GM18858 (cell line): ENCODE data around the gene PIGZ.

Source experiments
- ATAC-seq: cut with Tn5 transposase; IDR thresholded peaks from one replicate; pipeline ENCODE4 v1.9.1; 2021; ENCODE audit not compliant: unreplicated experiment

PIGZ gene

DNA sequence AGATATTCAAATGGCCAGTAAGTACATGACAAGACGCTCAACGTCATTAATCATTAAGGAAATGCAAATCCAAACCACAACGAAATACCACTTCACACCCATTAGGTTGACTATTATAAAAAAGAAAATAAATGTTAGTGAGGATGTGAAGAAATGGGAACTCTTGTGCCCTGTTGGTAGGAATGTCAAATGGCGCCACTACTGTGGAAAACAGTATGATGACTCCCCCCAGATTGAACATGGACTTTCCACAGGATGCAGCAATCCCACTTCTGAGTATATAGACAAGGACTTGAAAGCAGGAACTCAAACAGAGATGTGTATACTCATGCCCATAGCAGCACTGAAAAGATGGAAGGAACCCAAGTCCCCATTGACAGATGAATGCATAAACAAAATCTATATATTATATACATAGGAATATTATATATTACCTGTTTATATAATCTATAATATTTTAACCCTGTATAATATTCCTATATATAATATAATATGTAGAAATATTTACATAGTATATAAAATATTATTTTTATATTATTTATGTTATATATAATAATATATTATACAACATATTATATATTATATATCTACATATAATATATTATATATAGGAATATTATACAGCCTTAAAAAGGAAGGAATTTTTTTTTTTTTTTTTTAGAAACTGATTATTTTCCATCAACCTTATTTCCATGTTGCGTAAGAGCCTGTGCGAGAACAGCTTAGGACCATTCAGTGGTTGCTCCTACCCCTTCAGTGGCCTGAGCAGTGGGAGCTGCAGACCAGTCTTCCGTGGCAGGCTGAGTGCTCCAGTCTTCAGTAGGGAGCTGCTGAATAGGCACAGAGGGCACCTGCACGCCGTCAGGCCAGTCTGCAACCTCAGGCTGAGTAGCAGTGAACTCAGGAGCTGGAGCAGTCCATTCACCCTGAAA lies 17.6 kb upstream of the PIGZ start:
- ATAC-seq, result no peak

DNA sequence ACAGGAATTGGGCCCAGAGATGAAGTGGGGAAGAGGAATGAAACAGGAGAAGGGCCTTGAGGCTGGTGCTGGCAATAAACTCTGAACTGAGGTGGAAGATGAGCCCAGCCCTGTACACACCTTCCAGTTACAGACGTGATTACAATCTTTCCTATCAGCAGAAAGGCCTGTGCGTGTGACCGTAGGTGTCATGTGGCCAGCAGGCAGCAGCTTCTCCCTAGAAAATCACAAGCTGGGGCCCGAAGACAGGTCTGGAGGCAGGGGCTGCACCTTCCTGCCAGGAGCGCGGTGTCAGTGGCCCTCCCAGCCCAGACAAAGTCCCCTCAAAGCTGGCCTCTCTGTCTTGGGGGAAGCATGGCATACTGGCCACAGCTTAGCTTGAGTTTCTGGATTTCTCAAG lies 16.7 kb upstream of the PIGZ start:
- ATAC-seq, result no peak

DNA sequence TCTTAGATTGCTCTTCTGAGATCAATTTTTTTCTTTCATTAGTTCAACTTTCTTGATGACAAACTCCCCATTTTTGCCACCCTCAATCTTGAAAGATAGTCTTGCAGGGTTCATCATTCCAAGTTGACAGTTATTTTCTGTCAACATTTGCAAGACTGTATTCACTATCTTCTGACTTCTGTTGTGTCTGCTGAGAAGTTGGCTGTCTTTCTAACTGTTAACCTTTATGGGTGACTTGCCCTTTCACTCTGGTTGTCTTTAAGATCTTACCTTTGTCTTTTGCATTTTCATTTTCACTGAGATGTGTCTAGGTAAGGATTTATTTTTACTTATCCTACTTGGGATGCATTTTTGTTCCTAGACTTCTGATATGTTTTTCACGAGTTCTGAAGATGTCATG lies 14.6 kb upstream of the PIGZ start:
- ATAC-seq, result no peak

DNA sequence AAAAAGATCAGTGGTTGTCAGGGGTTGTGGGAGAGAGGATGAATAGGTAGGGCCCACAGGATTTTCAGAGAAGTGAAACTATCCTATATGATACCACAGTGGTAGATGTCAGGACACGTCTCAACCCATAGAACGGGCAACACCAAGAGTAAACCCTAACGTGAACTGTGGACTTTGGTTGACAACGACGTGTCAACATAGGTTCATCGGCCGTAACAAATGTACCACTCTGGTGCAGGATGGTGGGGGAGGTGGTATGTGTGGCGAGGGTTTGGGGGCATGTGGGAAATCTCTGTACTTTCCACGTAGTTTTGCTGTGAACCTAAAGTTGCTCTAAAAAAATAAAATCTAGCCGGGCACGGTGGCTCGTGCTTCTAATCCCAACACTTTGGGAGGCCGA lies 13.0 kb upstream of the PIGZ start:
- no peak for ATAC-seq

DNA sequence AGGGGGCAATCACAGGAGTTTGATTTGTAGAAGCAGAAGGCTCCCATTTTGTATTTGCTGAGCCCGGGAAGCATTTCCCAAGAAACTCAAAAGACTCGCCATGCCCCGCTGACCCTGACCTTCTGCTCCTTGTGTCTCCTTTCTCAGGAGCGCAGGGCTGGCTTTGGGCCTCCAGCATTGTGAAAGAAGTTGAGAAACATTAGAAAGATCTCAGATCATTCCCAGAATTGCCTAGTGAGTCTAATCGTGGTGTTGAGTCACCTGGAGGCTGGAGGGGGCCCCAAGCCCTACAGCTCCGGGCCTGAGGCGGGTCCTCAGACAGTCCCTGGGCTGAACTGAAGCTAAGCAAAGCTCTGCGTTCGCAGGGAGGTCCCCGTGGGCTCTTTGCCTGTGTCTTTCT lies 10.9 kb upstream of the PIGZ start:
- ATAC-seq, result no peak

DNA sequence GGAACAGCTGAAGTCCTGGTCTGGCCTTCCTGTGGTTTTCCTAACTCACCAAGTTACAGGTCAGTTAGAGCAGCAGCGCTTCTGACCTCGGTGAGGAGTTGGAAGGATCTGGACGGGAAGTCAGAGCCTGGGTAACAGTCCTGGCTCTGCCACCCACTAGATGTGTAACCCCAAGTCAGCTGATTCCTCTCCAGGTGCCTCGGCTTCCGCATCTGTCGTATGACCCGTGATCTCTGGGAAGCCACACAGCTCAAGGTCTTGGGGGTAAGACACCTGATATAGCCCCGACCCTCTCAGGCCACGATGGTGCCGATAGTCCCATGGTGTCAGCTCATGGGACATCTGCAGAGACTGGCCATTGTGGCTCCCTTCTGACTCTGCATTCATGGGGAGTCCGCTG lies 8.3 kb upstream of the PIGZ start:
- ATAC-seq, result no peak

DNA sequence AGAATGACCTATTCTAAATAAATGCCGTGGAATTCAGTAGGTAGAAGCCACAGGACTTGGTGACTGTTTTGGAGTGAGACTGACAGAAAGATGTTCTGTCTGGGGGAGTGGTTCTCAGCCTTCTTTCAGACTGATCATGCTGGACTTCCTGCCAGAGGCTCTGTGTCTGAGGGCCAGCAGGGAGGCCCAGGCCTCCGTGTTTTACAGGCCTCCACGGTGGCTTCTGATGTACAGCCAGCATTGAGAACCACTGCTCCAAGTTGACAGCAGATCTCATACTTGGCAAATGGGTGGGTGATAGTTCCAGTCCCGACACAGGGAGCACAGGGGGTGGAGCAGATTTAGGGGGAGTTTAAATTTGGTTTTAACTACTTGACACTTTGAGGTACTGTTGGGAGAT lies 6.7 kb upstream of the PIGZ start:
- no peak for ATAC-seq

DNA sequence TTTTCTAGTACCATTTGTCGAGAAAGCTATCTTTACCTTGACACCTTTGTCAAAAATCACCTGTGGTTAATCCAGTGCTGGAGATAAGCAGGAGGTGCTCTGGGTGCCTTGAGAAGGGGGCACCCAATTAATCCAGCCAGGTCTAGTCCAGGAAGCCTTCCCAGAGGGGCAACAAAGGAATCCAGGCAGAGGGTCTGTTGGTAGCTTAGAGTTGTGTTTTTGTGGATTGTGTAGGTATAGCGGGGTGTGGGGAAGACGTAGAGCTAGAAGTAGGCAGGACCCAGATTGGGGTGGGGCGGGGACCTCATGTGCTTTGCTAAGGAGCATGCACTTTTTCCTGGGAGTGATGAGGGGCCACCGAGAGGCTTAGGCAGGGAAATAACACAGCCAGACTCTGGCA lies 6.0 kb upstream of the PIGZ start:
- no peak for ATAC-seq

DNA sequence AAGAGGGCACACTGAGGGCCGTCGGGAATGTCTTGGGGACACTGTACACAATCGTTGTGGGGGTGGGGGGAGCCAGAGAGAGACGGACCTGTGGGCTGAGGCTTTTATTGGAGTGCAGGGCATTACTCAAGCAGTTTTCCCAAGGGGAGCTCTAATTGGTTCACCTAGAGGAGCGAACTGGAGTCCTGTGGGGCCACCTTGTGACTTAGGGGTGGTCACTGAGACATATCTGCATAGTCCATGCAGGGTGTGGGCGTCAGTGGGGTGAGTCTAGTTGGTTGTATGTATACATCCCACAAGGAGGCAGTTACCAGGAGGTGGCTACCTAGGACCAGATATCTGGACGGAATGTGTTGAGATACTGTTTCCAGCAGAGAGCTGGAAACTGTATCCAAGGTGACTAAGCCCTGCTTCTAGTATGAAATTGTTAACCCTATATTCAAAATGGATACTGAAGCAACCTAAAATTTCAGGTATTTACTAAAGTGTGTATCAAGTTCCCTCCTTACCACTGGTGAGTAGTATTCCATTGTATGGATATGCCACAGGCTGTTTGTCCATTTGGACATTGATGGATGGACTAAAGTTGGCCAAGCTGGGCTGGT lies 2.6 kb upstream of the PIGZ start:
- ATAC-seq, result no peak

DNA sequence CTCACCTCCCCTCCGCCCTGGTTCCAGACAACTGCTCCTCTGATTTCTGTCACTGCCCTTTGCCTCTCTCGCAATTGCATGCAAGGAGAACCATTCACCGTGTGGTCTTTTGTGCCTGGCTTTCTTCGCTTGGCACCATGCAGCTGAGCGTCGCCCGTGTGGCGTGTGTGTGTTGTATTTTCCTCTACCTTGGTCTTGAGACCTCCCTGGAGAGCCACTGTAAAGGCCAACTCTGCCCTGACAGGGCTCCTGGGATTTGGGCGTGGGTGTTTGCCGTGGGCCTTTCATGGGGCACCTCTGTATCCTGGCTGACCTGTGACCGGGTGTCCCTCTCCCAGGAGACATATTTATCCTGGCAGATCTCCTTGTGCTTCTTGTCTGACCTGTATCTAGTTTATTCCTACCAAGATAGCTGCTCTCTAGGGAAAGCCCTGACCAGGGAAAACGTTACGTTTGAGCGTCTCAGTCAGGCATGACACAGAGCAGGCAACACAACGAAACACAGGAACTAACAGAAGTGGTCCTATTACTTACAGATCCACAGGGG lies 2.0 kb upstream of the PIGZ start:
- ATAC-seq, result no peak

DNA sequence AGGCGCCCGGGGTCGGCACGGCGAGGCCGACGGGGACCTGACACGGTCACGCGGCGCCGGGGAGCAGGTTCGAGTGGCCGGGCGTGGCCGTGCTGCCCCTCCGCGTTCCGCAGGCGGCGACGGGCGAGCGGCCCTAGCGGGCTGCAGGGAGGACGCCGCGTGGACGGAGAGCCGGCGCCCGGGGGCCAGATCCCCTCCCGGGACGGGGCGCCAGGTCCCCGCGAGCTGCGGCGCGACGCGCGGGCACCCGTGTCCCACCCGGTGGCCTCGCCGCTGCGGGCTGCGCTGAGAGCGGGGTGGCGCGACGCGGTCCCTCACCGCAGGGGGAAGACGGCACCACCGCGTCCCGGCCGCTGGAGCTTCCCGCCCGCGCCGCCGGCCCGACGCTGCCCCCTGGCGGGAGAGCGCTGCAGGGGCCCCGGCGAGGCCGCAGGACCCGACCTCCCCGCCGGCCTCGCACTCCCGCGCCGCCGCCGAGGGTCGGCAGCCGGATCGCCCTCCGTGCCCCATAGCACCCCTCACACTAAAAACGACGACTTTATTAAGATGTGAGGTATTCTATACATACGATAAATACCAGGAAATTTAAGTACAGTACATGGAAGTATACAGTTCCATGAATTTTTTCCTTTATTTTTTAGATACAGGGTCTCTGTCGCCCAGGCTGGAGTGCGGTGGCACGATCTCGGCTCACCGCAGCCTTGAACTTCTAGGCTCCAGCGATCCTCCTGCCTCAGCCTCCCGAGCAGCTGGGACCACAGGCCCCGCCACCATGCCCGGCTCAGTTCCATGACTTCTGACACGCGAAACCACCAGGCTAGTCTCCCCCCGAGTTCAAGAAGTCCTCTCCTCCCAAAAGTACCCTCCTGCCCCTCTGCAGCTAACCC lies 1.3 kb upstream of the PIGZ start:
- no peak for ATAC-seq

DNA sequence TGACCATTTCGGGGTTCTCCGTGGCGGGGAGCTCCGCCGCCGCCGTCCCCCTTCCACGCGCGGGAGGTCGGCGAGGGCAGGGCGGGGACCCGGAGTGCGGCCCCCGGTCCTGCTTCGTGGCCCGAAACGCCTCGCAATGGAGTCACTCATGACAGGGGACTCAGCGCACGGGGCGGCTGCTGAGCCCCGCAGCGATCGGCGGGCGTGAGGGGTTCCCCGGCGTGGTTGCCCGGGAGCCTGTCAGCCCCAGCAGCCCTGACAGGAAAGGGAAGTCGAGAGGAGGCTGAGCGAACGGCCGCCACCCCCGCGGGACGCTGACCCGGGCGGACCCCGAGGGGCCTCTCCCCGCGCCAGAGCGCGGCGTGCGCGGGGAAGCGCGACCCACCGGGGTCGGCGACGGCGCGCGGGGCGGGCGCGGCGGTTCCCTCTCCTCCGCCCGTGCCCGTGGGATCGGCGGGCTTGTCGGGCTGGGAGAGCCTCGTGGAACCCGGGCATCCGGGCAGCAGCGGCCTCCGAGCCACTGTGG lies 564 bp upstream of the PIGZ start:
- ATAC-seq, result no peak

DNA sequence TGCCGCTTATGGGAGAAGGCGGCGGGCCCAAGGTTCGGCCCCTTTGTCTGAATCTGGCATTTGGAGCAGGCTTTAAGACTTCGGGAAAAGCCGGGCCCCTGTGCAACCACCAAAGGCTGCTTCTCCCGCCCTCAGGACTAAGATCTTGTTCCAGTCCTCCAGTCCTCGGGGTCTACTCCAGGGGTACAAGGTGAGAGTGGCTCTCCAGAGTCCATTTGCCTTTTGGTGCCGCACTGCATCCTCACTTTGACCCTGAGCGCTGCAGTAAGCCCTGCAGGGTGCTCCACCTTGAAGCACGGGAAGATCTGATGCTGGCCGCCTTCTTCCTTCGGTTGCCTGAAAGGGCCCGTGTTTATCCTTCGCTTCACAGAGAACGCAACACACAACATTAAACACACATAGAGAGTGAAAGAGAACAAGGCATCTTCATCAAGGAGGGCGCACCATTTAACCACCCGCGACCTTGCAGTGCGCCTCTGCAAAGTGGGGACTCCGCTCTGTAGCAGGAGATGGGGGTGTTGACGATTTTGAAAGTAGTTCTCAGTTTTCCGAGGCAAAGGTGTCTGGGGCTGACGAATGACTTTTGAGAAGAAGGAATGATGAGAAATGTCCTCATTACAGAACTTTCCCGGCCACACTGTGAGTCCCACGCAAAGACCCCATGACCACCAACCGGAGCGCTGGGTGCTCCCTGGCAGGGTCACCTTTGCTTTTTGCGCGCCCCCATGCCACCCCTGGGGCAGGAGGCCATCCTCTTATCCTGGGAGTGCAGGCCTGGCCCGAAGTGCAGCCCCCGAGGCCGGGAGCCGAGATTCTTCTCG lies 1.0 kb downstream of the PIGZ start:
- no peak for ATAC-seq

DNA sequence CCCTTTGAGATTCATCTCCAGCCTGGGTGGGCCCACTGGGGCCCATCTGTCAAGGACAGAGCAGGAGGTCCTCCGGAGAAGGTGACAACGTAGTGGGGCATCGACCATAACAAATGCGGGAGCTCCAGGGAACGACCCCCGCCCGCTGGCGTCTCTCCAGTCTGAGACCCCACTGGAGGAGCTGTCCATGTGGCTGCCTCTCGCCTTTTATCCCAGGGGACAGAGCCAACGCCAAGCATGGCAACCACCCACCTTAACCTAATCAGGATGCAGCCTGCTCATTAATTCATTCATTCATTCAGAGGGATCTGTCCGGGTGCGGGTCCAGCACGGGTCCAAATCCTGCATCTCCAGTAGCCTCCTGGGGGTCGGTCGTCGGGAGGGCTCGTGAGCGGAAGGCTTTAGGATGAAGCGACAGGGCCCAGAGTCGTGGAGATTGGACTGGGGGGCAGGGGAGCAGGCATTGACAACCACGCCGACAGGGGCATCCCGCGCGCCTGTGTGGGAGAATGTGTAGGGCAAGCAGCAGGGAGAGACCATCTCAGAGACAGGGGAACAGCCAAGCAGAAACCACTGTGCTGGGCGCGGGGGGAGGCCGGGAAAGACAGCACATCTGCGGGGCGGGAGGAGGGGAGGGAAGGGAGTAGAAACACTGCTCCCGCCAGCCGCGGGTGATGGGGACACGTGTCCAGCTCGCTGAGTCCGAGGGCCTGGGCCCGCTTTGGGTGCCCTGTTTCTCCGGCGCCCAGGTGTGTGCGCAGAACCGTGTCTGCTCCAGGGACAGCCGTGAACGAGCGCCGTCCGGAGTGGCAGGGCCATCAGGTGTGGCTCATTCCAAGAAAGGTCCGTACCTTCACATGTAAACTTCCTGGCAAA lies 1.9 kb downstream of the PIGZ start:
- no peak for ATAC-seq

DNA sequence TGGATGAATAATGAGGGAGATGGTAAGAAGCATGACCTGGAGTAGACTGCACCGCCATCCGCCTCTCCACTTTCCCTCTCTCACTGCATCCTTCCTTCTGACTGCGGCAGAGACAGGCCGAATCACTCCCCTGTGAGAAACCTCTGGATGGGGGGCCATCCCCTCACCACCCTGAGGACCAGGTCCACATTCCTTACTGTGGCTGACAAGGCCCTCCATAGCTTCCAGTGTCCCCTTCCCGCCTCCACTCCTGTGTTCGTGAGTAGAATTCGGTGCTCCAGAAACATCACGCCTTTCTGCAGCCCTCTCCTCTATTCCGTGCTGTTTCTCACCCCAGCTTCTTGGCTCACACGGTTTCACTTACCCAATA lies 2.8 kb downstream of the PIGZ start:
- no peak for ATAC-seq

DNA sequence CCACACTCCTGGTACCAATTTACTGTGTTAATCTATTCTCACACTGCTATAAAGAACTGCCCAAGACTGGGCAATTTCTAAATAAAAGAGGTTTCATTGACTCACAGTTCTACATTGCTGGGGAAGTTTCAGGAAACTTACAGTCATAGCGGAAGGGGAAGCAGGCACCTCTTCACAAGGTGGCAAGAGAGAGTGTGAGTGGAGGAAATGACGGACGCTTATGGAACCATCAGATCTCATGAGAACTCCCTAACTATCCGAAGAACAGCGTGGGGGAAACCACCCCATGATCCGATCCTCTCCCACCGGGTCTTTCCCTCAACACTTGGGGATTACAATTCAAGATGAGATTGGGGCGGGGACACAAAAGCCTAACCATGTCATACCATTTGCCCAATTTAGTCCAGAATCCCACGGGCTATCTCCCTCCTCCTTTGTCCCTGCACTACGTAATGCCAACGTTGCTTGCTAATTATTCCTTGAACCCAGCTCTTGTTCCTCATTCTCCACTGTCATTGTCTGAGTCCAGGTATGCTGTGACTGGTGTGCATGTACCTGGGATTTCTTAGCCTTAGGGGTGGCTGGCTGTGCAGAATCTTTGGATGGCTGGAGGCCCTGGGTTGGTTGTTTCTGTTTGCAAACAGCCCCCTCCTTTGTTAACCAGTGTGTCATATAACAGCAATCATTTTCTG lies 3.4 kb downstream of the PIGZ start:
- no peak for ATAC-seq

DNA sequence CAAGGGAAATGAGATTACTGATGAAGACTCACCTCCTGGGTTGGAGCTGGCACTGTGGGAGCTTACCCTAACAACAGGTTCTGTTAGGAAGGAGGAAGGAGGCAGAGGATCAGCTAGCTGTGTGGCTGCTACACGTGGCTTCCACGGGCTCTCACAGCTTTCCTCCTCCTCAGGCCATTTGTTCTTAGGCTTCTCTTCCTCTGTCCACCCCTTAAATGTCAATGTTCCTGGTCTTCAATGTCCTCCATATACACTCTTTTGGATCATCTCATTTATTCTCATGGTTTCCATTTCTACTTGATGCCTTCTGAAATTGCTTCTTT lies 5.0 kb downstream of the PIGZ start:
- ATAC-seq, result no peak

DNA sequence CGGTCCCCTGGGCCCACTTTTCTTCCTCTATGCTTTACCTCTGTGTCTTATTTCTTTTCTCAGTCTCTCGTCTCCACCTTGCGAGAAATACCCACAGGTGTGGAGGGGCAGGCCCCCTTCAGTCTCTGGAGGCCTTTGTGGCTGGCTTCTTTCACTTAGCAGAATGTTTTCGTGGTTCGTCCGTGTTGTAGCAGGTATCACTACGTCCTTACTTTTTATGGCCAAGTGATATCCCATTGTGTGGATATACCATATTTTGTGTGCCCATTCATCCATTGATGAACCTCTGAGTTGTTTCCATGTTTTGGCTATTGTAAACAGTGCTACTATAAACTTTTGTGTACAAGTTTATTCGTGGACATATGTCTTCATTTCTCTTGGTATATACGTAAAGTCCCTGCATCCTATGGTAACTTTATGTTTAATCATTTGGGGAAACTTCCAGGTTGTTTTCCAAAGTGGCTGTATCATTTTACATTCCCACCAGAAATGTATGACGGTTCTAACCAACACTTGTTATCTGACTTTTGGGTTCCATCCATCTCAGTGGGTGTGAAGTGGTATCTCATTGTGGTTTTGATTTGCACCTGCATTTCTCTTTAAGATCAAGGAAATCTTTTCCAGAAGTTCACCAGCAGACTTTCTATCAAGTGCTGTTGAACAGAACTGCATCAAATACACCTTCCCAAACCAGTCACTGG lies 5.6 kb downstream of the PIGZ start:
- no peak for ATAC-seq
